Activated B cell treated with CpG ODN at 0.5 μM for 24 hours (primary cell): Measurements from ENCODE around the gene MAPK8. TPM values are rescaled to one million over a fixed set of nuclear protein-coding genes. Genes with fewer than 3 reads are reported as not detected.

Experiments
- ATAC-seq: fragments of 200-7000 bp; cut with Tn5 transposase; one replicate; pipeline ENCODE4 v1.10.0; 2021; ENCODE audit warnings: low read depth, mild to moderate bottlenecking, moderate library complexity
- CTCF ChIA-PET: fragments of 350-600 bp; sonication (Branson Sonifier 250); formaldehyde crosslinking; loops from one replicate; lab custom pipeline; 2021; ENCODE audit warnings: antibody characterized with exemption; lab: Charles Lee
- POLR2A ChIA-PET: fragments of 350-600 bp; sonication (Branson Sonifier 250); formaldehyde crosslinking; loops from one replicate; lab custom pipeline; 2021; ENCODE audit warnings: antibody characterized with exemption; lab: Charles Lee
- DNase-seq: peaks from one replicate; pipeline ENCODE4 v3.0.0; 2022
- H3K27ac Mint-ChIP-seq: one replicate; pipeline ENCODE4 v1.8.0; 2020; ENCODE audit warnings: mixed read lengths
- H3K27me3 Mint-ChIP-seq: one replicate; pipeline ENCODE4 v1.8.0; 2021; ENCODE audit warnings: mixed read lengths
- H3K36me3 Mint-ChIP-seq: one replicate; pipeline ENCODE4 v1.8.0; 2021; ENCODE audit warnings: low read depth, mixed read lengths
- H3K4me1 Mint-ChIP-seq: one replicate; pipeline ENCODE4 v1.8.0; 2021; ENCODE audit warnings: mixed read lengths
- H3K4me3 Mint-ChIP-seq: one replicate; pipeline ENCODE4 v1.8.0; 2020; ENCODE audit warnings: mild to moderate bottlenecking, mixed read lengths
- H3K9me3 Mint-ChIP-seq: one replicate; pipeline ENCODE4 v1.8.0; 2020; ENCODE audit warnings: mixed read lengths
- intact Hi-C: fragments of 100-400 bp; cut with micrococcal nuclease; formaldehyde crosslinking; loops from one replicate; pipeline ENCODE4 v1.15.1; 2024
- total RNA-seq: library from RNA; stranded (reverse); gene quantifications from 2 replicates; pipeline ENCODE4 v1.2.3, GENCODE V29; 2022
- TF ChIP-seq, protein P1 (sequence below): fragments of 200-600 bp; IDR thresholded peaks from one replicate; pipeline ENCODE4 v1.8.0; 2022; ENCODE audit warnings: antibody characterized with exemption, mild to moderate bottlenecking

Gene MAPK8
- total RNA-seq, 1 donor from 2014 or later = 25.8 TPM

- ATAC-seq (no peak), DNase-seq (no peak)
- Mint-ChIP-seq H3K36me3 (peaks cover 5% of the 10 kb centered on the region), H3K27ac (no peak overlapping the region), H3K4me3 (no peak overlapping the region), H3K9me3 (no peaks in the 10 kb centered on the region), H3K4me1 (no peaks in the 10 kb centered on the region), H3K27me3 (no peaks in the 10 kb centered on the region)
- TF ChIP-seq, protein P1, sequence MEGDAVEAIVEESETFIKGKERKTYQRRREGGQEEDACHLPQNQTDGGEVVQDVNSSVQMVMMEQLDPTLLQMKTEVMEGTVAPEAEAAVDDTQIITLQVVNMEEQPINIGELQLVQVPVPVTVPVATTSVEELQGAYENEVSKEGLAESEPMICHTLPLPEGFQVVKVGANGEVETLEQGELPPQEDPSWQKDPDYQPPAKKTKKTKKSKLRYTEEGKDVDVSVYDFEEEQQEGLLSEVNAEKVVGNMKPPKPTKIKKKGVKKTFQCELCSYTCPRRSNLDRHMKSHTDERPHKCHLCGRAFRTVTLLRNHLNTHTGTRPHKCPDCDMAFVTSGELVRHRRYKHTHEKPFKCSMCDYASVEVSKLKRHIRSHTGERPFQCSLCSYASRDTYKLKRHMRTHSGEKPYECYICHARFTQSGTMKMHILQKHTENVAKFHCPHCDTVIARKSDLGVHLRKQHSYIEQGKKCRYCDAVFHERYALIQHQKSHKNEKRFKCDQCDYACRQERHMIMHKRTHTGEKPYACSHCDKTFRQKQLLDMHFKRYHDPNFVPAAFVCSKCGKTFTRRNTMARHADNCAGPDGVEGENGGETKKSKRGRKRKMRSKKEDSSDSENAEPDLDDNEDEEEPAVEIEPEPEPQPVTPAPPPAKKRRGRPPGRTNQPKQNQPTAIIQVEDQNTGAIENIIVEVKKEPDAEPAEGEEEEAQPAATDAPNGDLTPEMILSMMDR = no peak
- ChIA-PET CTCF (interaction anchor here (0.6 kb wide), 1 partner anchor 30 kb away, joined by 3 read pairs; no protein-coding TSS in a partner anchor), POLR2A (no interaction called here)
- intact Hi-C loops = no loop called here
These were observed 93.8 kb downstream of the MAPK8 start for GRCh38 chr10:48400129-48400849.

- no peak for ATAC-seq
- ChIA-PET CTCF (no interaction called here), POLR2A (no interaction called here)
- intact Hi-C loops = no loop called here
- TF ChIP-seq, protein P1 = no peak
- Mint-ChIP-seq H3K27me3 (no peaks in the 10 kb centered on the region), H3K4me3 (no peak overlapping the region), H3K36me3 (peaks cover 8% of the 10 kb centered on the region), H3K27ac (no peak overlapping the region), H3K4me1 (no peaks in the 10 kb centered on the region), H3K9me3 (no peaks in the 10 kb centered on the region)
- DNase-seq = no peak
These were observed 94.4 kb downstream of the MAPK8 start for GRCh38 chr10:48400850-48401220.

DNA sequence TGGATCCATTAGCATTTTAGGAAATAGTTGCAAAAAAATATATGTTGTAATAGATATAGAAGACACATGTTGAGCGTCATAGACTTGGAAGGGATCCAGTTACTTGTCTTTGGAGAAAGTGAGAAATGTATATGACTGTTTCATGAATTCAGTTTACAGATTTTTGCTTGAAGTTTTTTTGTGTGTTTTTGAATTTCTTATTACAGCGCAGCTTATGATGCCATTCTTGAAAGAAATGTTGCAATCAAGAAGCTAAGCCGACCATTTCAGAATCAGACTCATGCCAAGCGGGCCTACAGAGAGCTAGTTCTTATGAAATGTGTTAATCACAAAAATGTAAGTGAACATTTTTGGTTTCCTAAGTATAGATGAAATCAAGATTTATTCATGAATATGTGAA lies 98.2 kb downstream of the MAPK8 start:
- peaks cover 13% of the 10 kb centered on the region for H3K36me3 Mint-ChIP-seq
- TF ChIP-seq, protein P1 = no peak
- no peaks in the 10 kb centered on the region for H3K9me3 Mint-ChIP-seq
- no peaks in the 10 kb centered on the region for H3K27me3 Mint-ChIP-seq
- intact Hi-C loops = no loop called here
- ChIA-PET POLR2A (no interaction called here), CTCF (no interaction called here)
- ATAC-seq (no peak), DNase-seq (no peak)
- no peaks in the 10 kb centered on the region for H3K4me1 Mint-ChIP-seq
- H3K27ac Mint-ChIP-seq = no peak overlapping the region
- H3K4me3 Mint-ChIP-seq = no peak overlapping the region

DNA sequence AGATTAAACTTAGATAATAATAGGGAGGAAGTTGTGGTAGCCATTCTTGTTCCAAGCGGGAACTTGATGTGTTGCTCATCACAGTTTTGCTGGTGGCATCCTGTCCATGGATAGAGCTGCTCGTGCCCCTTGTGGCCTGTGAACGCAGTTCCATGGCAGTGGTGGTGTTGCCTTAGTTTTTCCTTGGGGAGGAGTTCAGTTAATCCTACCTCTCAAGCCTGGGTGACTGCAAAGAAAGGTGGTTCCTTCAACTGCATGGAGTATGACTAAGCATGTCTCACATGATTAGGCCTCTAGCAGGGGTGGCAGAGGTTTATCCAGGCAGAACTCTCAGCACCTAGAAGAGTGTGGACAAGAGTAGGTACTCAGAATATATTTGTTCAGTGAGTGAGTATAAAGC lies 99.7 kb downstream of the MAPK8 start:
- DNase-seq = no peak
- ChIA-PET CTCF (no interaction called here), POLR2A (no interaction called here)
- no peak for ATAC-seq
- Mint-ChIP-seq H3K27me3 (no peaks in the 10 kb centered on the region), H3K4me3 (no peak overlapping the region), H3K27ac (no peak overlapping the region), H3K9me3 (no peaks in the 10 kb centered on the region), H3K4me1 (no peaks in the 10 kb centered on the region), H3K36me3 (peaks cover 29% of the 10 kb centered on the region)
- intact Hi-C loops = no loop called here
- TF ChIP-seq, protein P1 = no peak

GRCh38 chr10:48406658-48407057 lies 100.2 kb downstream of the MAPK8 start:
- TF ChIP-seq, protein P1 = no peak
- H3K4me1 Mint-ChIP-seq = no peaks in the 10 kb centered on the region
- no peaks in the 10 kb centered on the region for H3K9me3 Mint-ChIP-seq
- no peak overlapping the region for H3K27ac Mint-ChIP-seq
- H3K4me3 Mint-ChIP-seq = no peak overlapping the region
- H3K27me3 Mint-ChIP-seq = no peaks in the 10 kb centered on the region
- DNase-seq (no peak), ATAC-seq (no peak)
- H3K36me3 Mint-ChIP-seq = peaks cover 34% of the 10 kb centered on the region
- ChIA-PET POLR2A (no interaction called here), CTCF (no interaction called here)
- intact Hi-C loops = no loop called here
